ENCODE measurements around the gene SHE. TPM values are rescaled to one million over a fixed set of nuclear protein-coding genes. Genes with fewer than 3 reads are reported as not detected.

Gene SHE
- total RNA-seq, 4 donors from 2014 or later = 4.0 to 8.0 (median 6.1) TPM

GRCh38 chr1:154476791-154477190 is 25.4 kb downstream of the SHE start:
- no peak overlapping the region for H3K4me3 ChIP-seq (ENCODE audit: low read depth, poor library complexity, severe bottlenecking)
- intact Hi-C loops (cut with DNase I; ENCODE audit: low total_unique reads) = loop anchor here (5.0 to 10.0 kb wide), 2 partner anchors 66 to 72 kb away; partner anchors contain the start of gene IL6R
- peak in 1 of 2 donors; percentile 15 for DNase-seq (ENCODE audit: low spot score in 2 of 2)
- 95 to 100% methylated on average over 1 of the region's 1 CpG for WGBS, 2 donors
- TF ChIP-seq CTCF (IDR thresholded peaks at IDR 0.05) = no peak
- TF ChIP-seq POLR2A (IDR thresholded peaks at IDR 0.05) = no peak

GRCh38 chr1:154474802-154475201 is 27.4 kb downstream of the SHE start:
- intact Hi-C loops (cut with DNase I; ENCODE audit: low total_unique reads) = loop anchor here (5.0 to 10.0 kb wide), 2 partner anchors 67 to 70 kb away; partner anchors contain the start of gene IL6R
- WGBS, 2 donors = 57 to 75% methylated on average over 3 of the region's 3 CpGs
- no peak overlapping the region for H3K4me3 ChIP-seq (ENCODE audit: low read depth, poor library complexity, severe bottlenecking)
- TF ChIP-seq POLR2A (IDR thresholded peaks at IDR 0.05) = no peak
- no peak for TF ChIP-seq CTCF (IDR thresholded peaks at IDR 0.05)
- peak in 1 of 2 donors; percentile 75 for DNase-seq (ENCODE audit: low spot score in 2 of 2)

GRCh38 chr1:154471304-154471703 is 30.9 kb downstream of the SHE start:
- intact Hi-C loops (cut with DNase I; ENCODE audit: low total_unique reads) = loop anchor here (10.0 kb wide), 1 partner anchor 67 kb away; the partner anchor contains the start of gene IL6R

GRCh38 chr1:154469844-154470560 is 32.2 kb downstream of the SHE start:
- no peak for DNase-seq (ENCODE audit: low spot score in 2 of 2)
- intact Hi-C loops (cut with DNase I; ENCODE audit: low total_unique reads) = loop anchor here (10.0 kb wide), 1 partner anchor 65 kb away; the partner anchor contains the start of gene IL6R
- 90 to 92% methylated on average over 10 of the region's 10 CpGs for WGBS, 2 donors
- TF ChIP-seq POLR2A (IDR thresholded peaks at IDR 0.05) = no peak
- TF ChIP-seq CTCF (IDR thresholded peaks at IDR 0.05) = no peak
- H3K4me3 ChIP-seq (ENCODE audit: low read depth, poor library complexity, severe bottlenecking) = no peak overlapping the region

More at GRCh38 chr1:154471304-154471703, 30.9 kb downstream of the SHE start:
- H3K4me3 ChIP-seq (ENCODE audit: low read depth, poor library complexity, severe bottlenecking) = no peak overlapping the region
- WGBS, 2 donors = 89 to 98% methylated on average over 2 of the region's 2 CpGs
- TF ChIP-seq CTCF (IDR thresholded peaks at IDR 0.05) = no peak
- no peak for TF ChIP-seq POLR2A (IDR thresholded peaks at IDR 0.05)
- peak in 1 of 2 donors; percentile 25 for DNase-seq (ENCODE audit: low spot score in 2 of 2)

GRCh38 chr1:154468535-154469250 is 33.5 kb downstream of the SHE start:
- 57 to 71% methylated on average over 12 of the region's 12 CpGs for WGBS, 2 donors
- intact Hi-C loops (cut with DNase I; ENCODE audit: low total_unique reads) = no loop called here

More at GRCh38 chr1:154468535-154469250, 33.5 kb downstream of the SHE start:
- H3K4me3 ChIP-seq (ENCODE audit: low read depth, poor library complexity, severe bottlenecking) = no peak overlapping the region
- DNase-seq (ENCODE audit: low spot score in 2 of 2) = no peak
- TF ChIP-seq POLR2A (IDR thresholded peaks at IDR 0.05) = no peak
- TF ChIP-seq CTCF (IDR thresholded peaks at IDR 0.05) = no peak
